HG02884 (cell line): Measurements from ENCODE around the gene PATJ.
"Not testable (repeated sequence)": the region's sequence is repeated elsewhere in the genome, so short reads cannot be mapped to it uniquely, and the experiment has no call there.

Experiments
- ATAC-seq: cut with Tn5 transposase; IDR thresholded peaks from one replicate; pipeline ENCODE4 v1.9.1; 2021; ENCODE audit warnings: mild to moderate bottlenecking, moderate library complexity; ENCODE audit not compliant: unreplicated experiment

The PATJ gene

DNA sequence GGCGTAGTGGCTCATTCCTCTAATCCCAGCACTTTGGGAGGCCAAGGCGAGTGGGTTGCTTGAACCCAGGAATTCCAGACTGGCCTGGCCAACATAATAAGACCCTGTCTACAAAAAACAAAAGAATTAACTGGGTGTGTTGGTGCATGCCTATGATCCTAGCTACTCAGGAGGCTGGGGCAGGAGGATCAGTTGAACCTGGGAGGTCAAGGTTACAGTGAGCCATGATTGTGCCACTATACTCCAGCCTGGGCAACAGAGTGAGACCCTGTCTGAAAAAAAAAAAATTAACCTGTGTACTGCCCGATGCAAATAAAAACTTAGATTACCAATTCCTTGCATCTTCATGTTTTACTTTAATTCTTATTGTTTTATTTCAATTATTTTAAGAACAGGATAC lies 193.2 kb downstream of the PATJ start:
- ATAC-seq = no peak

DNA sequence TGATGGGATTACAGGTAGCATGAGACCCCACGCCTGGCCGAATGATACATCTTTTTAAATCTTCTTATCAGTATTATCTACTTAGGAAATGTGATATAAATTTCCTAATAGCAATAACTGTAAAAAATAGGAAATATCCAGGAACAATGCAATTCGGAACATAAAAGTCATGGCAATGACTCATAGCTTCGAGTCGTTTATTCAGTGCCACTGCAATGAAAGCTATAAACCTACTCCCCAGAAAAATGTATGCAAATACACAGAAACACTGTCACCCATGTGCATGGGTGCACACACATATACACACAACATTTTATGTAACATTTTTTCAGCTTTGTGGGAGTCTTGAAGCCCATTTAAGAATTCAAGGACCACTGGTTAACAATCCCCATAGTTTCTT lies 194.6 kb downstream of the PATJ start:
- no peak for ATAC-seq

DNA sequence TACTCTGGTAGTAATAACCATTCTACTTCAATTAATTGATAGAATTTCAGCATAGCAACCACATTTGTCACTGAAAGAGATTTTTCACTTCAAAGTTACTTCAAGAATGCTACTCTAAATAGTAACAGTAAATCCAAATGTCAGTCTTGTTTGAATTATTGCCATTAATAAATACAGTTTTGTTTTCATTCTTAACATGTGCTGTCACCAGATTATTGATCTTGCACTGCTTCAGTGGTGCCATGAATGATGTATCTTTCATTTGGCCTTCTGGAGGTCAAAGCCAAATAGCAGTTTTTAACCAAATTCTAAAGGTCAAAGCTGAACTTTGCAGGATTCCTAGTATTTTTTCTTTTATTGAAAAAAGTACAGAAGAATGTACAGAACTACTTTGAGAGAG lies 199.5 kb downstream of the PATJ start:
- ATAC-seq = no peak

DNA sequence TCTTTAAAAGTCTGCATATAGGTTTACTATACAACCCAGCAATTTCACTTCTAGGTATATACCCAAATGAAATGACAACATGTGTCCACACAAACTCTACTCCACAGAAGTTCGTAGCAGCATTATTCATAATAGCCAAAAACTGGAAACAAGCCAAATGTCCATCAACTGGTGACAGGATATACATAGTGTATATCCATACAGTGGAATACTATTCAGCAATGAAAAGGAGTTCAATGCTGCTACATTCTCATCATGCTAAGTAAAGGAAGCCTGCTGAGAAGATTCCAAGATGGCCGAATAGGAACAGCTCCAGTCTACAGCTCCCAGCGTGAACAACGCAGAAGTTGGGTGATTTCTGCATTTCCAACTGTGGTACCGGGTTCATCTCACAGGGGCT lies 200.6 kb downstream of the PATJ start:
- no peak for ATAC-seq

DNA sequence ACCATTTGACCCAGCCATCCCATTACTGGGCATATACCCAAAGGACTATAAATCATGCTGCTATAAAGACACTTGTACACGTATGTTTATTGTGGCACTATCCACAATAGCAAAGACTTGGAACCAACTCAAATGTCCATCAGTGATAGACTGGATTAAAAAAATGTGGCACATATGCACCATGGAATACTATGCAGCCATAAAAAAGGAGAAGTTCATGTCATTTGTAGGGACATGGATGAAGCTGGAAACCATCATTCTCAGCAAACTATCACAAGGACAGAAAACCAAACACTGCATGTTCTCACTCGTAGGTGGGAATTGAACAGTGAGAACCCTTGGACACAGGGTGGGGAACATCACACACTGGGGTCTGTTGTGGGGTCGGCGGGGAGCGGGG lies 206.4 kb downstream of the PATJ start:
- ATAC-seq = not testable (repeated sequence)

DNA sequence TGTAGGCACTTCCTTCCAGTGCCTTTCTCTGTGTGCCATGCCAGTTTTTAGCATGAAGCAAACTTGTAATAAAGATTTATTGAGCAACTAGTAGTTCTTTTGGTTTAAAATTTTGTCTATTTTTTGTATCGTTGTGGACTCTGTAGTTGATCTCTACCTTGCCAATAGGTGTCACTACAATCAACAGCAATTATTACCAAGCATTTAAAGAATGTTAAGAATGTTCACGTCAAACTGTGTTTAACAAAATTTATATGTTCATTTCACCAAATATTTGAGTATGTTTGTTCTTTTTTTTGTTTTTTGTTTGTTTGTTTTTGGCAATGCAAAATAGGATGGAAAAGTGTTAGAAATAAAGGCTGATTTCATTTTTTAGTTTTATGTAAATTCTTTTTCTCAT lies 208.1 kb downstream of the PATJ start:
- no peak for ATAC-seq

DNA sequence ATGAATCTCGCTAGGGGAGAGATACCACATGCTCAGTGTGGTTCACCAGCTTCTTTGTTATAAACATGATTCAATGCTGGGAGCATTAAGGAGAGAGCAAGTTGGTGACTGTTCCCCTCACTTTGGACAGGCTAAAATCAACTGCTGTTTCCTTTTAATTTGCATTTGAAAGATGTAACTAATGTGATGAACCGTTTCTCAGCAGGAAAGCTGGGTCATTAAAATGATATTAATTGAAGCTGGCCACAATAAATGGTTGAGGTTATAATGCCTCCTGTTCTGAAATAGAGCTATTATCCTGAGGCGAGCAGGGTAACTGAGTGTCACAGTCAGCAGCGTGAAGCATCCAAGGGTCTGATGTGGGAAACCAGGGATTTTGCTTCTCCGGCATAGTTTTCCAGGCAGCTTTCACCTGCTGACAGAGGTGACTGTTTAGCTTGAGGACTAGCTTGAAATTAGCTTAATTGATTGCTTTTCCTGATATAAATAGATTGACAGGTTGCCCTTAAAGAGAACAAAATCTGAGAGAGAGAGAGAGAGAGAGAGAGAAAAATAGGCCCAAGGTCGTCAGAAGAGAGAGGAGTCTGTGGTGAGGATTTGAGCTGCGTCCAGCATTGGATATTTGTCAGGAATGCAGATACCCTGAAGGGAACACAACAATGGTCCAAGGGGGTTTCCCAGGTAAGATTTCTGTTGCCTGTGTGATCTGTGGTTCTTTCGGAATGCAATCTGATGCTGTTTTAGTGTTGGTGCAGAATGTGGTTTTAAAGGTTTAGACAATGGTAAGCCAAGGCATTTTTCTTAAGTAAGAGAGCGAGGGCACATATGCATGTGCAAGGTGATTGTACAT lies 209.7 kb downstream of the PATJ start:
- ATAC-seq = no peak

DNA sequence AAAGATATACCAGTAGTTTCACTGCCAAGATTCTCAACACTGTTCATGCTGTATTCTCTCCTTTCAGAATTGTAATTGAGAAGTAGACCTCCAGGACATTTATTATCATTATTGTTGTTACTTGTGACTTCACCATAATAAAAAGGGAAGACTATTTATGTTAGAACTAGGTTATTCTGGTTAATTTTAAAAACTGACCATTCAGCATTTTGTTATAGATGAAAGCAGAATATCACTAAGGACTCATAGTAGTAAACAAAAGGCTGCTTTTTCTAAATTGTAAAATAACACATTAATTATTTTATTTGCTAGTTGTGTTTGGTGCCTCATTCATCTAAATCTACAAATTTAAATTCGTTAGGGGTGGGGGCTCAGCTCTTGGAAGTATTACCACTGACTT lies 210.4 kb downstream of the PATJ start:
- ATAC-seq = no peak

DNA sequence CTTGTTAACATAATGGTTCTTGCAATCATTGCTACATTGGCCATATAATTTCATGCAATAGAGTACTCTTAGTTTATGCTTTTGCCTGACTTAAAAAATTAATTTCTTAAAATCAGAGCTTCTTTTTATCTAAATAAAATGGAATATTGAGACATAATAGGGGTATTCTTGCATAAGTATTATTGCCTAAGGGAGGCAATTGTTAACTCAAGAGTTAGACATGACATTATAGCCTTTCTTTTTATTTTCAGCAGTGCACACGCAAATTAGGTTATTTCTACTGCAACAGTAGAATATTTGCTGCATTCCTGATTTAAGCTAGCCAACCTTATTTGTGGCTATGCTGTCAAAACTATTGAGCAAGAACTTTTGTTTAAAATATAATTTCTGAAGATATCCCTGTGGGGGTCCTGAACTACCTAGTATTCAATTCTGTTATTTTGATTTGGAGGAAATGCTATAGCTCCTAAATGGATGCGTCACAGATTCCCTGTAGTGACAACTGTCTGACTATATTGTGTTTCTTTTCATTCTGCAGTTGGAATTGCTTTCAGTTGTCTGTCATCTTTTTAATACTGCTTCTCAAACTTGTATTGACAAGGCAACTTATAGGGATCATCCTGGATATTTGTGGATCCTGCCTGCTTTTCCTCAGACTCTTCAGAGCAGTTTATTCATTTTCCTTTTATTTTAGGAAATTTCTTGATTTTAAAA lies 211.0 kb downstream of the PATJ start:
- no peak for ATAC-seq

DNA sequence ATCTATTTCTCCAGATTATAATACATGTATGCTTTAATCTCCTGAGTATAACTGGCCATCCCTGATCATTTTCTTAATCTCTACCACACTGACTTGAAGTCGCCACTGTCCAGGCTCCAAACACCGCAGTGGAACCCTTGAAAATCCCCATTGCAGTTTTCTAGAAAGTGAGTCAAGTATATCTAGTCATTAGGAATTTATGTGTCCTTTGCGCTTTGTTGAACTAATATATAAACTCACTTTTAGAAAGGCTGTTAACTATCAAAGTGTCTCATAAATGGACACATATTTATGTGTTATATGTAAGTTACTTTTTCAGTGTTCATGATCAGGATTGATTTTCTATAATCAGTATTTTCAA lies 211.5 kb downstream of the PATJ start:
- no peak for ATAC-seq

DNA sequence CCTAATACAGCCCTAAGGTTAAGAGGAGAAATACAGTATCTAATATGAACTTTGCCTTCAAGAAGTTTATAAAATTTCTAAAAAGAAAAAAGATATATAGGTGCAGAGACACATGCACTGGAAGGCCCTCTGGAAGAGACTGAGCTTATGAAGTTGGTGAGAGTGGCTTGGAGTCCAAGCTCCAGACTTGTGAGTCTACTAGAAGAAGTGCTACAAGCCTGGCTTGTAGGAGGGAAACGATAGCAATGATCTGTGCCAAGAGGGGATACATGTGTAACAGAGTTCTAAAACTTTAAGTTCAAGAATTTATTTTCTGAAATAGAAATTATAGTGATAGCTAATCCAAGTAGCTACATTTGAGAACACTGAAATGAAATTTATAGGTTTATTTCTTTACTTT lies 213.0 kb downstream of the PATJ start:
- no peak for ATAC-seq

DNA sequence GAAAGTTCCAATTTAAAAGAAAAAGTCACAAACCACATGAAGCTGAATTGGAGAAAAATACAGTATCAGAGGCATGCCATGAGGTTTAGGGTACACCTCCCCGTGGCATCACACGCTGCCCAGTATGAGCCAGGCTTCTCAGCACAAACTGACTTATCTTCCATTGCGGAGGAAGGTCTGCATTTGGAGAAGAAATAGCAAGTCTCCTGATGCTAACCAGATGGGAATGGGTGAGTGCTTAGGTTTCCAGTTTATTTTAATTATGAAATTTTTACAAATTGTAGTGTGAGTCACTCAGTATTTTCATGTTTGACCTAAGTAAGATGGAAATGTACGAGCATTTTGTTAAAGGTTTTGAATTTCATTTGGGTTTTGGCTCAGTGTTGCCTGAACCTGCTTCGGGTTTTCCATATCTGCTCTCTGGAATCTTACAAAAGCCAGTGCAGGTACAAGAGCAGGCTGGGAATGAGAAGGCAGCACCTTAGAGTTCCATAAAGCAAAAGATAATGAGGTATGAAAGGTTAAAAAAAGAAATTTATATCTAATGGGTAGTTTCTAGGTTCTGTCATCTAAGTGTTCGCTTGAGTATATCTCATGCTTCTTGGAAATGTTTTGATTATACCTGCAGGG lies 213.9 kb downstream of the PATJ start:
- ATAC-seq = no peak

DNA sequence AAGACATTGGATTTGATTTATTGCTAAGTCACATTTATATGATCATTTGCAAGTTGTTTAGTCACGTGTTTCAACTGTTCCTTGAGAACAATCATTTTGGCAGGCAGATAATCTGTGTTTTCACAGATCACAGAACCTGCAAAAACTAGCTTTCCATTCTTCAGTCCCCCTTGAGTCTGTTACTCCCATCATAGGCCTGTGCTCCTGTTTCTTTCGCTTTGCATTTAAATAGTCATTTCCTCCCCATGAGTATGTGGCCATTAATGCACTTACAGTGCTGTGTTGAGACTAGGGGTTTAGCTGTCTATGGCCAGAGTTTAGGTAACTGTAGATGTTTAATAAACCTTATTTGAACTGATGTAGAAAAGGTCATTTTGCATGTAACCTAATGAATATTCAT lies 214.5 kb downstream of the PATJ start:
- ATAC-seq = no peak

DNA sequence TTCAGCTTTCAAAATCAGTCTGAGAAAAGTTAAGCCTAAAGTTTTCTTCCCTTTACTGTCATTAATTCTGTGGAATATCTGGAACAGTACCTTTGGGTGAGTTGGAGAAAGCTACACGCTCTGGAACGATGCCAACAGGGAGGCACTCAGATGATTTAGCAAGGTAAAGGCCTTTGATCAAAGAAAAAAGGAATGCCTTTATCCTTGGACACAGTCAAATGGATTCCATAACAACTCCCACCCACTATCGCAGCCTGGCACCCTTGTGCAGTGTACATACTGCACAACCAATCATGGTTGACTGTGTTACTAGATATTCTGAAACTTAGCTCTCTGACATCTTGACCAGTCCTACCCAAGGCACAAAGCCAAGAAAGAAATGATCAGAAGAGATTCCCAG lies 218.7 kb downstream of the PATJ start:
- ATAC-seq = no peak

DNA sequence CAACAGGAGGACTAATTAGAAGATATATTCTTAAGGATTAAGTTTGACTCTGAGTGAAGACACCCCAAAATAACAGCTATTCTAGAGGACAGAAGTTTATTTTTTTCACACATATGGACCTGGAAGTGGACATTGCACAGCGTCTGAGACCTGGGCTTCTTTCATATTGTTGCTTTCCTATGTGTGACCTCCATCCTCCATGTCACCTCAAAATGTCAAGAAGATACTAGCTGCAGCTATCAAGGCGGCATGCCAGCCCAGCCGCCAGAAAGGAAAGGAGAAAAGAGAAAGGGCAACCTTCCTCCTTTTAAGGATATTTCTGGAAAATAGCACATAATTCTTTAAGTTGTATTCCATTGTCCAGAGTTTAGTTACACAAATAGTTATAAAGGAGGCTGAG lies 220.4 kb downstream of the PATJ start:
- no peak for ATAC-seq

DNA sequence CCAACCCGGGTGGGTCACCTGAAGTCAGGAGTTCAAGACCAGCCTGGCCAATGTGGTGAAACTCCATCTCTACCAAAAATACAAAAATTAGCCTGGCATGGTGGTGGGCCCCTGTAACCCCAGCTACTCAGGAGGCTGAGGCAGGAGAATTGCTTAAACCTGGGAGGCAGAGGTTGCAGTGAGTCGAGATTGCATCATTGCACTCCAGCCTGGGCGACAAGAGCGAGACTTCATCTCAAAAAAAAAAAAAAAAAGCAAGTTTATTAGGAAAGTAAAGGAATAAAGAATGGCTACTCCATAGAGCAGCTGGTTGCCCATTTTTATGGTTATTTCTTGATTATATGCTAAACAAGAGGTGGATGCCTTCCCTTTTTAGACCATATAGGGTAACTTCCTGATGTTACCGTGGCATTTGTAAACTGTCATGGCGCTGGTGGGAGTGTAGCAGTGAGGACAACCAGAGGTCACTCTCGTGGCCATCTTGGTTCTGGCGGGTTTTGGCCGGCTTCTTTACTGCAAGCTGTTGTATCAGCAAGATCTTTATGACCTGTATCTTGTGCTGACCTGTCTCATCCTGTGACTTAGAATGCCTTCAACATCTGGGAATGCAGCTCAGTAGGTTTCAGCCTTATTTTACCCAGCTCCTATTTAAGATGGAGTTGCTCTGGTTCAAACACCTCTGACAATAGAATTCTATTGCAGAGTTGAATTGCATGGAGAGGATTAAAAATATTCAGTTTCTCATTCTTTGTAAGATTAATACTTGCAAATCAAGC lies 224.4 kb downstream of the PATJ start:
- not testable (repeated sequence) for ATAC-seq

DNA sequence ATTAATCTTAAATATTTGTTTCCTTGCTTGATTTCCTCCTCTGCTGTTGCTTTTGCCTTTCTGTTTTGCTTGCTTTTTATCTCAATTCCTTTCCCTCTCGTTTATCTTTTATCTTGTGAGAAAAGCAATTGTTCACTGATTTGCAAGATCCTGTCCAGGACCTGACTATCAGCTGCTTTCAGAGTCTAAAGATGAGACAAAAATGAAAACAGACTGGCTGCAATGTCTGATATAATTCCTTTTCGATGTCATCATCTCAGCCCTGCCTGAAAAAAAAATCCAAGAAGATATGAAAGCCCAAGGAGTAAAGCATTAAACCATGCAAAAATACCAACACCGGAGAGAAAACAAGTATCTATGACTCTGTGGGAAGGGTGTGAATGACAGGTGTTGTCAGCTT lies 225.5 kb downstream of the PATJ start:
- no peak for ATAC-seq

DNA sequence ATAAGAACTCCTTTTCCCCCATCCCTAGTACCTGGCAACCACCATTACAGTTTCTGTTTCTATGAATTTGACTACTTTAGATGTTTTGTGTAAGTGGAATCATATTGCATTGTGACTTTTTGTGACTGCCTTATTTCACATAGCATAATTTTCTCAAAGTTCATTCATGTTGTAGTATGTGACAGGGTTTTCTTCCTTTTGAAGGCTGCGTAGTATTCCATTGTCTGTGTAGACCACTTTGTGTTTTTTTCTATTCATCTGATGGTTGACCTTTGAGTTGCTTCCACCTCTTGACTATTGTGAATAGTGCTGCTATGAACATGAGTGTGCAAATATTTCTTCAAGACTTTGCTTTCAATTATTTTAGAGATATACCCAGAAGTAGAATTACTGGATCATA lies 226.6 kb downstream of the PATJ start:
- ATAC-seq = no peak

DNA sequence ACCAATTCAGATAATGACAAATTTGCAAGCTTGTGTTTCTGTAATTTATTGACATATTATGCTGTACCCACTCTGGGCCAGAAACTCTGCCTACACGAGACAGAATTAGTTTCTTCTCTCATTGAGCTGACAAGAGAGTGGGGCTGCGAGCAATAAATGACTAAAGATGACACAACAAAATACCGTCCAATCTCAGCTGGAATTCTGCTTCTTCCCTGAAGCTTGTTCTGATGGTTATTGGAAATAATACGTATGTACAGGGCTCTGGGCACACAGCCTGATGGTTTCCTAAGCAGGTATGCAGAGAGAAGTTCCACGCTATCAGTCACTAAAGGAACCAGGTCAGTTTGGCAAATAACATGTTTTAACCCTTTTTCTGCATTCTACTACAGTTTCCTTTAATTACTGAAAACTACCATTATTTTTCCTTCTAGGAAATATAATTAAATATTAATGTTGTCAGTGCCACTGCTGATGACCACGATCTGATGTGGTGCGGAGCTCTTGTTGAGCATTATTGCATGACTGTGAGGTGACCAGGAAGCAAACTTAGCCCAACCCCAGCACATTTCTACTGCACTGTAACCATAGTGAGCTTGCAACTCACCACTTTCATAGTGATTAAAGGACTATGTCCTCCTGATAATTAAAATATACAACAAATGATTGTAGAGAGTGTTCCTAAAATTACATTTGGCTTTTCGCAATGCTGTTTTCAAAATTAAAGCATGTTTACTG lies 231.0 kb downstream of the PATJ start:
- no peak for ATAC-seq

DNA sequence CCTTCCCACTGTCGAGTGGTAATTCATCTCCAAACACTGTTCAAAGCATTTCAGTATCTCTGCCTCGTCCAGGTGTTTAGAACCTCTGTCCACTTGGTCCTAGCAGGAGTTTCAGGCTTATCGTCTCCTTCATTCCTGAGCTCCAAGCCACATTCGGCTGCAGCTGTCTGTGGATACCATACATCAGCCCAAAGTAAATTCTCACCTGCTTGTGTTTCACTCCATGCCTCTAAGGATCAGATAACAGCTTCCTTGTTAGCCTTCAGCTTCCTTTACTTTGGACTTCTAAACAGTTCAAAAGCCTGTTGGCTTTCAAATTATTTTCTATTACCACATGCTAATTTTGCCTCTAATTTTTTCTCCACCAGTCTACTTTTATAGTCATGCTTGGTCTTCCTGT lies 233.4 kb downstream of the PATJ start:
- no peak for ATAC-seq

DNA sequence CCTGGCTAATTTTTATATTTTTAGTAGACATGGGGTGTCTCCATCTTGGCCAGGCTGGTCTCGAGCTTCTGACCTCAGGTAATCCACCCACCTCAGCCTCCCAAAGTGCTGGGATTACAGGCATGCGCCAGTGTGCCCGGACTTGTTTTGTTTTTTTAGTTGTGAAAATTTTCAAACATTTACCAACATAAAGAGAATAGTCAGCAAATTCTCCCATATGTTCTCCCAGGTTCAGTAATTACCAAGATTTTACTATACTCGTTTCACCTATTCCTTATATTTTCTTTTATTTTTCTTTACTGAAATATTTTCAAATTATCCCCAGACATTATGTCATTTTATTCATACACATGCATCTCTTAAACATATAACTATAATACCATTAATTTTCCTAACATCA lies 234.3 kb downstream of the PATJ start:
- no peak for ATAC-seq
